LNCaP clone FGC (cell line): Measurements from ENCODE around the gene SPTLC1.

Source experiments
- DNase-seq: peaks from one replicate; pipeline ENCODE4 v3.0.0-alpha.2; 2011; ENCODE audit warnings: low read depth
- H3K4me3 ChIP-seq: 2 replicates; pipeline ENCODE4 v1.5.1; 2011; ENCODE audit warnings: mild to moderate bottlenecking, low read depth, low read length, control low read depth
- CTCF ChIP-seq: IDR thresholded peaks from 2 replicates; pipeline ENCODE4 v1.5.1; 2012; ENCODE audit warnings: mild to moderate bottlenecking; ENCODE audit not compliant: control insufficient read depth, insufficient read depth; ENCODE audit errors: extremely low read depth

Gene SPTLC1

GRCh38 chr9:92048924-92049625, 66.1 kb downstream of the SPTLC1 start:
- H3K4me3 ChIP-seq = no peak overlapping the region
- DNase-seq = no peak
- TF ChIP-seq CTCF = no peak

- DNase-seq = no peak
- no peak overlapping the region for H3K4me3 ChIP-seq
- TF ChIP-seq CTCF = no peak
Measured at GRCh38 chr9:92047500-92047899, 67.7 kb downstream of the SPTLC1 start.

- no peak overlapping the region for H3K4me3 ChIP-seq
- DNase-seq = no peak
- no peak for TF ChIP-seq CTCF
Measured at GRCh38 chr9:92046676-92047075, 68.5 kb downstream of the SPTLC1 start.

- no peak for DNase-seq
- TF ChIP-seq CTCF = no peak
- H3K4me3 ChIP-seq = no peak overlapping the region
Measured at GRCh38 chr9:92044936-92045335, 70.3 kb downstream of the SPTLC1 start.

- TF ChIP-seq CTCF = no peak
- DNase-seq = no peak
- H3K4me3 ChIP-seq = no peak overlapping the region
Measured at GRCh38 chr9:92043002-92043401, 72.2 kb downstream of the SPTLC1 start.

GRCh38 chr9:92042260-92042659, 73.0 kb downstream of the SPTLC1 start:
- no peak overlapping the region for H3K4me3 ChIP-seq
- TF ChIP-seq CTCF = no peak
- DNase-seq = no peak

GRCh38 chr9:92036756-92037155, 78.5 kb downstream of the SPTLC1 start:
- no peak for TF ChIP-seq CTCF
- H3K4me3 ChIP-seq = no peak overlapping the region
- DNase-seq = no peak
